ENCODE results near the gene GRIP1.

Gene GRIP1

DNA sequence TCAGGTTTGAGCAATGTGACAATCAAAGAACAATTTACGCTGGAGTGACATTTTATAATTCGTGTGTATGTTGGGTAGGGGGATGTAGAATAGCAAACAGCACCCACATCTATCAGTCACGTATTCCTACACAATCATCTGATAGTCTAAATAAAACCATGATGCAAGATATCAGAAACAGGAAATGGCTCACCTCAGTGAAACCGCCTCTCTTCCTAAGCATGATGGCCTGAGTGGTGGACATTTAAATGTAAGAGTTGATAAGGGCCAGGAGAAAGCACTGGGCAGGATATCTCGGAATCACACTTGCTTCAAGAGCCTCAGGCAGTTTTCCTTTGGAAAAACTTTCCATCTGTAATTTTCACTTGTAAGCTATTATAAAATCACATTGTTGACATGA is 128.2 kb downstream of the GRIP1 start:
- H3K27ac ChIP-seq, result no peak overlapping the region
- TF ChIP-seq, protein P1, sequence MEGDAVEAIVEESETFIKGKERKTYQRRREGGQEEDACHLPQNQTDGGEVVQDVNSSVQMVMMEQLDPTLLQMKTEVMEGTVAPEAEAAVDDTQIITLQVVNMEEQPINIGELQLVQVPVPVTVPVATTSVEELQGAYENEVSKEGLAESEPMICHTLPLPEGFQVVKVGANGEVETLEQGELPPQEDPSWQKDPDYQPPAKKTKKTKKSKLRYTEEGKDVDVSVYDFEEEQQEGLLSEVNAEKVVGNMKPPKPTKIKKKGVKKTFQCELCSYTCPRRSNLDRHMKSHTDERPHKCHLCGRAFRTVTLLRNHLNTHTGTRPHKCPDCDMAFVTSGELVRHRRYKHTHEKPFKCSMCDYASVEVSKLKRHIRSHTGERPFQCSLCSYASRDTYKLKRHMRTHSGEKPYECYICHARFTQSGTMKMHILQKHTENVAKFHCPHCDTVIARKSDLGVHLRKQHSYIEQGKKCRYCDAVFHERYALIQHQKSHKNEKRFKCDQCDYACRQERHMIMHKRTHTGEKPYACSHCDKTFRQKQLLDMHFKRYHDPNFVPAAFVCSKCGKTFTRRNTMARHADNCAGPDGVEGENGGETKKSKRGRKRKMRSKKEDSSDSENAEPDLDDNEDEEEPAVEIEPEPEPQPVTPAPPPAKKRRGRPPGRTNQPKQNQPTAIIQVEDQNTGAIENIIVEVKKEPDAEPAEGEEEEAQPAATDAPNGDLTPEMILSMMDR (IDR thresholded peaks at IDR 0.05), result no peak
- TF ChIP-seq ZFX (IDR thresholded peaks at IDR 0.05; ENCODE audit: borderline replicate concordance), result no peak

- no peak for TF ChIP-seq ZFX (IDR thresholded peaks at IDR 0.05; ENCODE audit: borderline replicate concordance)
- TF ChIP-seq, protein P1 (IDR thresholded peaks at IDR 0.05), result no peak
- no peak overlapping the region for H3K27ac ChIP-seq
Measured at GRCh38 chr12:66549050-66549389, 129.9 kb downstream of the GRIP1 start.

- TF ChIP-seq ZFX (IDR thresholded peaks at IDR 0.05; ENCODE audit: borderline replicate concordance), result no peak
- TF ChIP-seq, protein P1 (IDR thresholded peaks at IDR 0.05), result peak; percentile 36
Measured at GRCh38 chr12:66548338-66549049, 130.4 kb downstream of the GRIP1 start.

GRCh38 chr12:66541426-66541825 is 137.4 kb downstream of the GRIP1 start:
- H3K27ac ChIP-seq, result no peak overlapping the region
- TF ChIP-seq, protein P1 (IDR thresholded peaks at IDR 0.05), result no peak
- TF ChIP-seq ZFX (IDR thresholded peaks at IDR 0.05; ENCODE audit: borderline replicate concordance), result no peak

More at GRCh38 chr12:66548338-66549049, 130.4 kb downstream of the GRIP1 start:
- H3K27ac ChIP-seq, result no peak overlapping the region

GRCh38 chr12:66539431-66539830 is 139.4 kb downstream of the GRIP1 start:
- TF ChIP-seq, protein P1 (IDR thresholded peaks at IDR 0.05), result no peak
- TF ChIP-seq ZFX (IDR thresholded peaks at IDR 0.05; ENCODE audit: borderline replicate concordance), result no peak
- no peak overlapping the region for H3K27ac ChIP-seq

DNA sequence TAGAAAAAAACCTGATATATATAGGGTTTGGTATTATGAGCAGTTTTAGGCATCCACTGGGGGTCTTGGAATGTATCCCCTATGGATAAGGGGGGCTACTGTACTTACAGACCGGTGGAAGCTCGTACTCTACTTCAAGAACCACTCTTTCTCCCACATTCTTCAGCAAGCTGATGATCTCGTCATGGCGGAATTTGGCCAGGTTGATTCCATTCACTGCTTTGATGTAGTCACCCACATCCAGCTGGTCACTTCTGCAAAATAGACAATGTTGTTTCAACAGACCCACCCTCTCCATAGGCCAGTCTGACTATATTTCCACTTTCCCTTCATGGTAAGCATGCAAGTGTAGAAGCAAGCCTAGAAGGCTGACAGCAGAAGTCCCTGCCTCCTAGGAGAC is 139.9 kb downstream of the GRIP1 start:
- H3K27ac ChIP-seq, result no peak overlapping the region
- TF ChIP-seq ZFX (IDR thresholded peaks at IDR 0.05; ENCODE audit: borderline replicate concordance), result no peak
- TF ChIP-seq, protein P1 (IDR thresholded peaks at IDR 0.05), result no peak

- H3K27ac ChIP-seq, result no peak overlapping the region
- TF ChIP-seq, protein P1 (IDR thresholded peaks at IDR 0.05), result no peak
Measured at GRCh38 chr12:66537876-66538275, 141.0 kb downstream of the GRIP1 start.

All from 22Rv1 (cell line).